Stimulated activated CD4-positive, alpha-beta T cell treated with anti-CD3 and anti-CD28 coated beads, Interleukin-2, amount 100 ng/mL, for 4 hours (primary cell): ENCODE data around the gene PLXNA4.

Source experiments
- DNase-seq: peaks from one replicate; pipeline ENCODE4 v3.0.0-alpha.2; 2020; ENCODE audit warnings: low read depth

Gene PLXNA4

GRCh38 chr7:132533916-132534315, 42.4 kb downstream of the PLXNA4 start:
- no peak for DNase-seq

DNA sequence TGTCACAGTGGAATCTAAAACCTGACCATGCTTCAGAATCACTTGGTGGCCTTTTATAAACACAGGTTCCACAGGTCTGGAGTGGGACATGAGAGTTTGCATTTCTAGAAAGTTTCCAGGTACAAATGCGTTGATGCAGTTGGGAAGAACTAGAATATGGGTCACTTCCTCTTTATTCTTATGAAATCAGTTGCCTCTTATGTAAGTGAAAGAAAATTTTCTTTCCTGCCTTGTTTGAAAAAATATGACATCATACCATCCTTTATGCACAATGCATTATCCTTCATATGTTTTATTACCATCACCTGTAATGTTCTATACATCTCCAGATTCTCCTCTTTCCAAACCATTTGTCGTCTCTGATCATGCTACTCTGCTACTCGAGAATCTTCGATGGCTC, 44.0 kb downstream of the PLXNA4 start:
- DNase-seq = no peak

DNA sequence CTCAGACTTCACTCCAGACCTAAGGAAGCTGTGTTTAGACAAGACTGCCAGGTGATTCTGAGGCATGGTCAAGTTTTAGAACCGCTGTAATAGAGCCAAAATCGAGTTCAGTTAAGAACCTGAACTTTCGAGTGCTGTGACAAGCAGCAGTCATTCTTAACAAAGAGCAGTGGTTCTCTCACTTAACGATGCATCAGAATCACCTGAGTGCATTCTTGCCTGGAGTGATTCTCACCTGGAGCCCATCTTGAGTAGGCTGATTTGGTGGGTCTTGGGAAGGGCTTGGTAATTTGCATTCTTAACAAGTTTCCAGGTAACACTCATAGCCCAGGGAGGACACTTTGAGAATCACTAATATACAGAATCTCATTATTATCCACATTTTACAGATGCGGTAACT, 44.7 kb downstream of the PLXNA4 start:
- DNase-seq = no peak

DNA sequence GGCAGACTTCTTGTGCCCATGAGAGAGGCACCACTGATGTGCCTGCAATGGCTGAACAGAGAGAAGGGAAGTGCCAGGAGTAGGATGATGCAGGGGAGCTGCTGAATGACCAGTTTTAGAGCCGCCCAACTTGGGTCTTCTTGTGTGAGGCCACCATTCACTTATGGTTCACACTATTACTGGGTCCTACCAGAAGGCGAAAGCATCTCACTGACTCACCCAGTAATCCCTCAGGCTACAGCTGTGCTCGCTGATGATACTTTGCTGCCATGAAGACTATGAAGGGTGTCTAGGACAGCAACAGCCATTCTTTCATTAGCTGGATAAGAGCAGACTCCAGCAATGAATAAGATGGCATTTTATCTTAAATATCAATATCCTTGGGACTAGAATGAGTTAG, 47.6 kb downstream of the PLXNA4 start:
- DNase-seq = no peak

GRCh38 chr7:132527467-132528410, 48.5 kb downstream of the PLXNA4 start:
- DNase-seq = no peak

- DNase-seq = no peak
Measured at GRCh38 chr7:132526111-132526740, 50.0 kb downstream of the PLXNA4 start.

DNA sequence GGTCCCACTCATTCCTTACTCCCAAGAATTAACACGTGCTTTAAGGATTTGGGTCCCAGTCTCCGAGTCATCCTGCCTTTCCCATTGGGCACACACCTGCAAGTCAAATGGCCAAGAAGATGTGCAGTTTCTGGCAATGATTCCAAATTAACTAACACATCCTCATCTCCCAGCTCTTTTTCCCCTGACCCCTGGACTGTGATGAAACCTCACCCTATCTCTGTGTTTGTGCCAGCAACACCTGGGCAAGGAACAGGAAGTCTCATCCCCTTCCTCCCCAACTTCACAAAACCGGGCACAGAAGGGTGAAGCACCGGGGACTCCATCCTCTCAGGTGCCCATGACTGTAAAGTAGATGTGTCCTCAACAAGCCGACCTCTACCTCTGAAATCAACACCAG, 54.8 kb downstream of the PLXNA4 start:
- DNase-seq = no peak

DNA sequence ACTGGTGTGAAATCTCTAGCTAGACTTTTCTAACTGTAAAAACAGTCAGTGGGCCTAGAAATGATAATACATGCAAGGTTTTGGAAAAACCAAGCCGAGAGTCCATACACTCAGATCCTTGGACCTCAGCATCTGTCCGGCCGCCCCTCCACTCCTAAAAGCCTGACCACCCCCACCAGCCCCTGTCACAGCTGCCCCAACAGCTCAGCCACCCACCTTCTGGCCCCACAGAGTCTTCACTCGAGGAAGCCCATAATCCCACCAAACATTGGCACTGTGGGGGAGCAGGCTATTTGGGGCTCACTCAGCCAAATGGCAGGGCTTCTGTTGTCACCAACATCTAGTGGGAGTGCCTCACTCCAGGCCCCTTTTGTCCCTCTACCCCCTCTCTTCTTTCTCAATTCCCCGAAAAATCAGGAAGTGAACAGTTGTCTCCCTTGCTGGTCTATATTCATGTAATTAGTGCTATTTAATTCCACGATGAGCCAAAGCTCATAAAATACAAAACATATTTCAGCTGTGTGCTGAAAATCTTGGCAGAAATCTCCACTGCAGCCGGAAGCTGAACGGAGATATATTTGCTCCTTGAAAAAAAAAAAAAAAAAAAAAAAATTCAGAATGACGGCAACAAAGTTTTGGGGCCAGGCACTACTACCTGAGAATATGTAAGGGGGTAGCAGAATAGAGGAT, 55.5 kb downstream of the PLXNA4 start:
- DNase-seq = no peak

DNA sequence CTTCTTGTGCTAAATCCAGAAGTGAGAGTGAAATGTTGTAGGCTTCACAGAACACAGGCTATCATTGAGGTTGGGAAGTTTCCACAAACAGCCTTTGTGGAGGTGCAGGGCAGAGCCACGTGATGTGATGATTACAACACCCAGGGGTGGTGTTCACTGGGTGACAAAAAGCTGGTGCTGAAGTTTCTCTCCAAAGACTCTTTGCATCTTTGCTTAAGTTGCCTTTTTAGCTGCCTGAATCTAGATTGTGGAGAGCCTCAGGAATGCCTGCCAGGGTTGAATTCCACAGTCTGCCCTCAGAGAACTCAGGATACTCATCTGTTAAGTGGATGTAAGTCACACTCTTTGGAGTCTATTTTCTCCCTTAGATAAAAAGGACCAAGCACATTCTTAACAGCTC, 56.3 kb downstream of the PLXNA4 start:
- DNase-seq = no peak

GRCh38 chr7:132518839-132519173, 57.5 kb downstream of the PLXNA4 start:
- no peak for DNase-seq

DNA sequence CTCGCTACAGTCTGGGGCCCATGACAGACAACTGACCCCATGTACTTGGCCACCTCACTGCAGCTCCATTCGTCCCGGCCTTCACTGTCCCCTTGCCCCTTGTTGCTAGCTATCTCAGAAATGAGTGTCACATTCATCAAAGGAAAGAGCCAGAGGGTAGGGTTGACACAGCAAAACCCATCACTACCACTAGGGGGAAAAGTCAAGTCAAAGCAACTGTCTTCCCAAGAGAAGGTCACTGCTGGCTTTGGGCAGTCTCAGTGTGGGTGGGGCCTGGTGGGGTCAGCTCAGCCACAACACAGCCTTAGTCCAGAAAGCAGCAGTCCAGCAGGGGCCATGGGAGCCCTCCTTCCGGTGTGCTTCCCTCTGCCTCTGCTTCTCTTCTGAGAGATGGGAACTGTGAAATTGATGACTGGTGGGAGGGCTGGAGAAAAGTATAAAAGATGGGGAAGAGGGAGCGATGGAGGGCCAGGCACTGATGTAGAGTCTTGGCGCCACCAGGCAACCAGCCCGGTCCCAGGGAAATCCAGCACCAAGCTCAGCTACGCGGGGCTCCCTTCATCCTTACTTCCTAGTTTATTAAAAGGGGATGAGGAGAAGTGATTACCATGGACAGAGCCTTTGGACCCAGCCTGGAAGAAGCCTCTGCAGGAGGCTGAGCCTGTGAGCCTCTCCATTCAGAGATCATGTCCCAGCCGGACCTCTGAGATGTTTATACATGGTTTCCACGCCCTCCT, 58.0 kb downstream of the PLXNA4 start:
- DNase-seq = no peak

- no peak for DNase-seq
Measured at GRCh38 chr7:132516042-132516840, 60.0 kb downstream of the PLXNA4 start.

DNA sequence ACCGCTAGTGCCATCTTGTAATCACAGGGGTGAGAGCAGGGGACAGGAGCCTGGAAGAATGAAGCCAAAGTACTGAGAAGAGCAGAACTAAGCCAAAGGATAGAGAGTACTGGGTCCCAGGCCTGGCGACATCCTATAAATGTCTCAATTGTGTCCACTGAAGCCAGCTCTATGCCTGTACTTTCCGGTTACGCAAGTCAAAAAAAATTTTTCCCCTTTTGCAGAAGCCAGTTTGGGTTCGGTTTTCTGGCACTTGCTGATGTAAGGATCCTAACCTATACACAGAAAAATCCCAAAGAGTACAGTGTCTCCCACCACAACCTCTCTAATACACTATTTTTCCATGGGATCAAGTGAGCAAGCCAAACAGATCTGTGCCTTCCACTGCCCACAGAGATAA, 61.1 kb downstream of the PLXNA4 start:
- DNase-seq = no peak

DNA sequence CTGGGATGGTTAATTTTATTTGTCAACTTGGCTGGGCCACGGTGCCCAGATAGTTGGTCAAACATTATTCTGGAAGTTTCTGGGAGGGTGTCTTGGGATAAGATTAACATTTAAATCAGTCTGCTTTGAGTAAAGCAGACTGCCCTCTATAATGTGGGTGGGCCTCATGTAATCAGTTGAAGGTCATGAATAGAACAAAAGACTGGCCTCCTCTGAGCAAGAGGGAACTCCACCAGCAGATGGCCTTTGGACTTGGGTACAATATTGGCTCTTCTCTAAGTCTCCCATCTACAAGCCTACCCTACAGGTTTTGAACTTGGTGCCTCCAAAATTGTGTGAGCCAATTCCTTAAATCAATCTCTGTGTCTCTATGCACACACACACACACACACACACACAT, 61.8 kb downstream of the PLXNA4 start:
- no peak for DNase-seq

GRCh38 chr7:132511921-132512320, 64.3 kb downstream of the PLXNA4 start:
- no peak for DNase-seq

- DNase-seq = no peak
Measured at GRCh38 chr7:132511387-132511786, 64.9 kb downstream of the PLXNA4 start.

DNA sequence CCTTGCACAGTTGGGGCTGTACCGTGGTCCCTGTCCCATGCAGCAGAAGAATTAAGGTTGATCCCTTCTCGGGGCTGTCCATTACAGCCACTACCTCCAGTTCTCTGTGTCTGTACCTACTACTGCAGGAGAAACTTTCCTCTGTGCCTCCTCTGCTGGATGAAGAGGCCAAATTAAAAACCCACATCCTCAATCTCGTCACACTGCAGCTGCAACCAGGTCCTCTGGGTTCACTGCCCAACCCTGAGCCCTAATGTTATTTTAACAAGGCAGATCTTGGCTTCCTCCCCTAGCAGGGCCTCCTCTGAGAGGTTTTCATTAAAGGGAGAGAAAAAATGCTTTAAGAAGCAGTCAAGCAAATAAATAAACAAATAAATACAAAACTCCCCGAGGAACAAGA, 66.6 kb downstream of the PLXNA4 start:
- DNase-seq = no peak

GRCh38 chr7:132508724-132509353, 67.4 kb downstream of the PLXNA4 start:
- no peak for DNase-seq

GRCh38 chr7:132504852-132505251, 71.4 kb downstream of the PLXNA4 start:
- no peak for DNase-seq

DNA sequence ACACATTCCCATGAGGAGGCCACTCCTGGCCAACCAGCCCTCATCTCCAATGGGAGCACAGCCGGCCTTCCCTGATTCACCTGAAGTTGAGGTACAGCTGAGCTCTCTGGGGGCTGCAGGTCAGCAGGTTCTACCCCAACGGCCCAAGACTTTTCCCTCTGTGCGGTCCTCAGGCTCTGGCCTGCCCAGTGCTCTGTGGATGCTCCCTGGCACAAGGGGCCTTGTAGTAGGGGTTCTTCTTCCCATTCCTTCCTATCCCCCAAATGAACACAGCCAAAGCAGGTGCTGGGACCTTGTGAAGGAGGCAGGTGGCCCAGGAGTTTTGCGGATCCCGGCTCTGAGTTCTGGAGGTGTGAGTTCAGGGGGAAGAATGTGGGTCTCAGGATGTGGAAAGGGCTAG, 72.2 kb downstream of the PLXNA4 start:
- DNase-seq = no peak

DNA sequence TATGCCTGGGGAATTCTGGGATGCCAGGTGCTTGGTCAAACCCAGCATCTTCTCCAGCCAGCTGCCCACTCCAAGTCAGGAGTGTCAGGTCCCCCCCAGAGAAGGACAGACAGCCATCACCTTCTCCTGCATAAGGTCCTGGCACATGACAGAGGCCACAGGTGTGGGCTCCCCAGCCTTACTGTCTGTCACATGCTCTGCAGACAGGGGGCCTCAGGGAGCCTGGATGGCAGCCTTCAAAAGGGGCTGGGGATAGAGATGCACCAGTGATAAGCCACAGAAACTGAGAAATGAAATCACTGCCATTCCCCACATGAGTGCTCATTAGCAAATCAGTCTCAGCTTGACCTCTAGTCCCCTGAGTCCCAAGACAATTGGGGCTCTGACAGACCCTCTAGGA, 72.9 kb downstream of the PLXNA4 start:
- DNase-seq = no peak
